Osteoblast (primary cell): ENCODE results near the gene TNIP2. TPM values are rescaled to one million over a fixed set of nuclear protein-coding genes. Genes with fewer than 3 reads are reported as not detected.
A peak's percentile ranks its signal among the peaks of the same experiment; 100 is the strongest.

Experiments used
- DNase-seq: peaks from one replicate; pipeline ENCODE4 v3.0.0; 2011; ENCODE audit warnings: low spot score, mixed read lengths; ENCODE audit not compliant: insufficient read length; ENCODE audit errors: missing footprints
- H2AFZ ChIP-seq: 2 replicates; pipeline ENCODE4 v1.6.0; 2011; ENCODE audit warnings: mild to moderate bottlenecking, low read length
- H3K27ac ChIP-seq: 2 replicates; pipeline ENCODE4 v1.5.1; 2011; ENCODE audit warnings: mild to moderate bottlenecking, low read depth, low read length, moderate library complexity
- H3K27me3 ChIP-seq: 2 replicates; pipeline ENCODE4 v1.6.0; 2012; ENCODE audit warnings: mild to moderate bottlenecking, control low read depth, inconsistent platforms, low read length, moderate library complexity; ENCODE audit not compliant: insufficient read depth
- H3K36me3 ChIP-seq: 2 replicates; pipeline ENCODE4 v1.5.1; 2011; ENCODE audit warnings: mild to moderate bottlenecking, low read length, control low read depth, moderate library complexity; ENCODE audit not compliant: insufficient read depth
- H3K4me1 ChIP-seq: 2 replicates; pipeline ENCODE4 v1.5.1; 2011; ENCODE audit warnings: mild to moderate bottlenecking, low read length, control low read depth, moderate library complexity; ENCODE audit not compliant: insufficient read depth
- H3K4me2 ChIP-seq: 2 replicates; pipeline ENCODE4 v1.6.0; 2011; ENCODE audit warnings: mild to moderate bottlenecking, low read length; ENCODE audit not compliant: insufficient read depth
- H3K4me3 ChIP-seq: fragments of 200-600 bp; sonication (generic); 3 replicates; pipeline ENCODE4 v1.5.1; 2012; ENCODE audit warnings: mild to moderate bottlenecking, low read length, inconsistent platforms; ENCODE audit not compliant: insufficient read depth
- H3K79me2 ChIP-seq: 2 replicates; pipeline ENCODE4 v1.6.0; 2012; ENCODE audit warnings: mild to moderate bottlenecking, low read length, control low read depth, inconsistent platforms; ENCODE audit not compliant: insufficient read depth
- H3K9me3 ChIP-seq: 2 replicates; pipeline ENCODE4 v1.5.1; 2011; ENCODE audit warnings: low read depth, low read length, control low read depth
- H4K20me1 ChIP-seq: 2 replicates; pipeline ENCODE4 v1.6.0; 2012; ENCODE audit warnings: mild to moderate bottlenecking, low read length, control low read depth; ENCODE audit not compliant: insufficient read depth
- CTCF ChIP-seq: IDR thresholded peaks from 2 replicates; pipeline ENCODE4 v1.5.1; 2011; ENCODE audit warnings: mild to moderate bottlenecking, low read depth, low read length, moderate library complexity; ENCODE audit errors: extremely low read depth
- total RNA-seq: library from RNA; depleted of rRNA; stranded (reverse); fragments of >200 nt; gene quantifications from 2 replicates; pipeline ENCODE4 v1.2.3, GENCODE V29; 2012

TNIP2 gene
- total RNA-seq, 1 donor = 44.9 TPM

GRCh38 chr4:2700031-2700430, 56.1 kb downstream of the TNIP2 start:
- no peak overlapping the region for H3K27ac ChIP-seq
- no peaks in the 10 kb centered on the region for H3K9me3 ChIP-seq
- no peak for DNase-seq
- no peaks in the 10 kb centered on the region for H3K27me3 ChIP-seq
- no peak for TF ChIP-seq CTCF
- H3K36me3 ChIP-seq = peaks cover 94% of the 10 kb centered on the region
- no peak overlapping the region for H2AFZ ChIP-seq
- no peak overlapping the region for H3K4me3 ChIP-seq
- no peak overlapping the region for H3K4me2 ChIP-seq
- H3K79me2 ChIP-seq = peaks cover 4% of the 10 kb centered on the region
- peaks cover 9% of the 10 kb centered on the region for H4K20me1 ChIP-seq
- no peaks in the 10 kb centered on the region for H3K4me1 ChIP-seq

GRCh38 chr4:2699534-2699933, 56.6 kb downstream of the TNIP2 start:
- H3K36me3 ChIP-seq = peaks cover 96% of the 10 kb centered on the region
- H3K4me3 ChIP-seq = no peak overlapping the region
- no peak for DNase-seq

GRCh38 chr4:2698951-2699505, 57.1 kb downstream of the TNIP2 start:
- no peak overlapping the region for H3K4me2 ChIP-seq
- no peaks in the 10 kb centered on the region for H3K27me3 ChIP-seq
- H3K27ac ChIP-seq = no peak overlapping the region
- no peaks in the 10 kb centered on the region for H3K4me1 ChIP-seq
- H3K79me2 ChIP-seq = peaks cover 4% of the 10 kb centered on the region
- H3K4me3 ChIP-seq = no peak overlapping the region
- DNase-seq = peak; percentile 74
- no peaks in the 10 kb centered on the region for H3K9me3 ChIP-seq
- no peak for TF ChIP-seq CTCF
- H3K36me3 ChIP-seq = peaks cover 94% of the 10 kb centered on the region
- H2AFZ ChIP-seq = no peak overlapping the region
- peaks cover 9% of the 10 kb centered on the region for H4K20me1 ChIP-seq

More at GRCh38 chr4:2699534-2699933, 56.6 kb downstream of the TNIP2 start:
- Histone ChIP-seq H3K4me1 (no peaks in the 10 kb centered on the region), H3K27ac (no peak overlapping the region), H3K9me3 (no peaks in the 10 kb centered on the region), H3K27me3 (no peaks in the 10 kb centered on the region), H3K79me2 (peaks cover 4% of the 10 kb centered on the region), H3K4me2 (no peak overlapping the region), H2AFZ (no peak overlapping the region), H4K20me1 (peaks cover 9% of the 10 kb centered on the region)
- TF ChIP-seq CTCF = no peak

- DNase-seq = peak; percentile 61
- no peaks in the 10 kb centered on the region for H3K9me3 ChIP-seq
- peaks cover 9% of the 10 kb centered on the region for H4K20me1 ChIP-seq
- H3K4me1 ChIP-seq = no peaks in the 10 kb centered on the region
- H3K27me3 ChIP-seq = no peaks in the 10 kb centered on the region
- no peak overlapping the region for H3K4me3 ChIP-seq
- H3K36me3 ChIP-seq = peaks cover 95% of the 10 kb centered on the region
- H2AFZ ChIP-seq = no peak overlapping the region
- peaks cover 4% of the 10 kb centered on the region for H3K79me2 ChIP-seq
- no peak for TF ChIP-seq CTCF
- H3K4me2 ChIP-seq = no peak overlapping the region
- H3K27ac ChIP-seq = no peak overlapping the region
Observed at GRCh38 chr4:2698504-2698903, 57.6 kb downstream of the TNIP2 start.
